Skeletal muscle satellite cell (primary cell): ENCODE results near the gene CELF4.
"Not testable (repeated sequence)": the region's sequence is repeated elsewhere in the genome, so short reads cannot be mapped to it uniquely, and the experiment has no call there.

Source experiments
- H3K27me3 ChIP-seq: 2 replicates; pipeline ENCODE4 v1.7.0; 2013; ENCODE audit warnings: low read length; ENCODE audit not compliant: control insufficient read depth, insufficient read depth
- H3K36me3 ChIP-seq: 2 replicates; pipeline ENCODE4 v1.7.0; 2013; ENCODE audit warnings: mild to moderate bottlenecking, control low read depth, low read length; ENCODE audit not compliant: insufficient read depth
- H3K4me1 ChIP-seq: 2 replicates; pipeline ENCODE4 v1.7.0; 2013; ENCODE audit warnings: low read length; ENCODE audit not compliant: control insufficient read depth, insufficient read depth
- H3K4me2 ChIP-seq: 2 replicates; pipeline ENCODE4 v1.7.0; 2013; ENCODE audit warnings: mild to moderate bottlenecking, low read length
- H3K4me3 ChIP-seq: 2 replicates; pipeline ENCODE4 v1.7.0; 2013; ENCODE audit warnings: low read length
- H3K9ac ChIP-seq: 2 replicates; pipeline ENCODE4 v1.7.0; 2013; ENCODE audit warnings: mild to moderate bottlenecking, low read depth, low read length, moderate library complexity
- H3K9me3 ChIP-seq: replicated peaks from 2 replicates; pipeline ENCODE4 v1.7.0; 2013; ENCODE audit warnings: mild to moderate bottlenecking, control low read depth, low read length

The CELF4 gene

DNA sequence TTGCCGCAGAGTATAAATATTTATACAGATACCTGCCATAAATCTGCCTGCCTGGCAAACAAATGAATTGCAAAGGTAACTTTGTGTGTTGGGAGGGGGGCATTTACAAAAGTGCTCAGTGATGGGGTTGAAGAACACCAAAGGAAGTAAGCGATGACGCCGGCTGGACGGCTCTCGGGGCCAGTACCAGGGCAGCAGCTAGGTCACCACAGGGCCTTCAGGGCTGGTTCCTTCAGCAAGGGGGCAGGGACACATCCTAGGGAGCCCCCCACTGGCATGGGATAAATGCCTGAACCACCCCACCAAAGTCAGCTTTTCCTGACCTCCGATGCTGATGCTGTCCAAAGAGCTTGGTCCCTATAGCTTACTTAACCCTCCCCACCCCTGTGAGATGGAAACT lies 190.4 kb downstream of the CELF4 start:
- H3K9ac ChIP-seq = no peak overlapping the region
- H3K27me3 ChIP-seq = peaks cover 42% of the 10 kb centered on the region
- H3K9me3 ChIP-seq = no peaks in the 10 kb centered on the region
- no peak overlapping the region for H3K4me2 ChIP-seq
- H3K4me1 ChIP-seq = no peaks in the 10 kb centered on the region
- H3K36me3 ChIP-seq = no peaks in the 10 kb centered on the region
- no peak overlapping the region for H3K4me3 ChIP-seq

DNA sequence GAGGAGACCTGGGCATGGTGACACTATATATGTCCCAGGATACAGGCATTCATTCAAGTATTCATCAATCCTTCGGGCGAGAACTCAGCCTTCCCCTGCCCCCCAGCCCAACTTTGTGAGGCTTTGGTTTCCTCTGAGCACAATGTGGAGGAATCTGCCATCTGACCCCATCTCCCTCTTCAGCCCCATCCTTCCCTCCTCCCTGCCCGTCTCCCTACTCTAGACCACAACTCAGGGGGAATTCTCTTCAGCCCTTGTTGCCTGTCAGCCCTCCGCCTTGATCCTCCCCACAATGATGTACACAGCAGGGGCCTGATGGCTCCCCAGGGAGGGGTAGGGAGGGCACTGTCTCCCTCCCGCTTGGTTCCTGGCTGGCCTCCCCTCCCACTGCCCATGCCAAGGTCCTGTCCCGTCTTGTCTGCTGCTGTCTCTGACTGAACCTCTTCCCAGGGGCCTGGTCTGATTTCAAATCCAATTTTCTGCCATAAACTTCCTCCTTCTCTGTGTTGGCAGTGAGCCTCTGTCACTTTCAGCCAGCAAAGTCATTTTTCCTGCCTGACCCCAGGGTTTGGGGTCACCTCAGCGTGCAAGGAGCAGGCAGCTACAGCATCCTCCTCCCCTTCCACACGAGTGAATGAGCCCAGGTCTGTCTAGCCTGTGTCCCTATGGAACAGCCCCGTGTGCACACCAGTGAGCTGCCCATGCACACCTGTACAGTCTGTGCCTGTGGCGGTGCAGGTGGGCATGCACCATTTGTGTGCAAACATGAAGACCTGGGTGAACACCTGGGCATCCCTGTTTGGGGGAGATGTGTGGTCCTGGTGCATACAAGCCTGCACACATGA lies 197.3 kb downstream of the CELF4 start:
- H3K36me3 ChIP-seq = no peaks in the 10 kb centered on the region
- no peak overlapping the region for H3K4me3 ChIP-seq
- H3K4me1 ChIP-seq = no peaks in the 10 kb centered on the region
- no peak overlapping the region for H3K4me2 ChIP-seq
- no peak overlapping the region for H3K9ac ChIP-seq
- H3K27me3 ChIP-seq = peaks cover 40% of the 10 kb centered on the region
- no peaks in the 10 kb centered on the region for H3K9me3 ChIP-seq

GRCh38 chr18:37364237-37364636 lies 201.4 kb downstream of the CELF4 start:
- H3K9ac ChIP-seq = no peak overlapping the region
- H3K27me3 ChIP-seq = peaks cover 47% of the 10 kb centered on the region
- H3K4me1 ChIP-seq = no peaks in the 10 kb centered on the region

GRCh38 chr18:37362158-37362890 lies 203.3 kb downstream of the CELF4 start:
- Histone ChIP-seq H3K27me3 (peaks cover 47% of the 10 kb centered on the region), H3K36me3 (no peaks in the 10 kb centered on the region), H3K4me1 (no peaks in the 10 kb centered on the region), H3K9ac (no peak overlapping the region), H3K9me3 (no peaks in the 10 kb centered on the region), H3K4me2 (no peak overlapping the region), H3K4me3 (no peak overlapping the region)

More at GRCh38 chr18:37364237-37364636, 201.4 kb downstream of the CELF4 start:
- Histone ChIP-seq H3K4me3 (no peak overlapping the region), H3K36me3 (no peaks in the 10 kb centered on the region), H3K9me3 (no peaks in the 10 kb centered on the region), H3K4me2 (no peak overlapping the region)

DNA sequence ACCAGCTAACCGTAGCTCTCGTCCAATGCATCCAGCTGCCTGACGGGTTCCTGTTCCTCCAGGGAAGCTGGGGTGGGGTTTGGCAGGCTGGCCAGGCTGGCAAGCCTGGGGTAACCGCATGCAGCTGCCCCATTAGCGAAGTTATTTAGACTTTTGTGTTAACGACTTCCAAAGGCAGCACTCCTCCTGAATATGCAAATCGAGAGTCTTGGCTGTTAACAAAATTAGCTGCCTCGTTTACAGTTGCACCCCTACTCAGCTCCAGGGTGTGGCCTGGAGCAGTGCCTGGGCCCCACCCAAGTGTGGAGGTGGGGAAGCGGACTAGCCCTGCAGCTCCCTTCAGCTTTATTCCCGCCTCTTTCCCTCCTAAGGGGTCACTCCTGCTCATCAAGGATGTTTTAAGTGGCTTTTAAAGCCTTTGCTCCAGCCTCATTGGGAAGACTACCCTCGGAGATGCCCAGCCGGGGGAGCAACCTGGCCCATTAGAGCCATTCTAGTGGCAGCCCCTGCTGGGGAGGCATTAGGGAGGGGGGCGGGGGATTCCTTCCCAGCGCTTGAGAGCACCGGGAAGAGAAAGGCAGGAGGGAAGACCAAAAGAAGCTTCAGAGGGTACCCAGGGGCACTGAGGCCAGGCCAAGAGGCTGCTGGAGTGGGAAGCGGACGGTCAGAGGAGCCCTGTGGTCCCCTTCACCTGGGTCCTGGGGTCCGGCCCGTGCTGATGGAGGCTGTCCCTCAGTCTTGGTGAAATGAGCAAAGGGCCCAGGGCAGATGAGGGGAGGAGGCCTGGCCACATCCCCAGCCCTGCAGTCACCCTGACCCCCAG lies 204.1 kb downstream of the CELF4 start:
- Histone ChIP-seq H3K27me3 (peaks cover 53% of the 10 kb centered on the region), H3K4me1 (no peaks in the 10 kb centered on the region)

DNA sequence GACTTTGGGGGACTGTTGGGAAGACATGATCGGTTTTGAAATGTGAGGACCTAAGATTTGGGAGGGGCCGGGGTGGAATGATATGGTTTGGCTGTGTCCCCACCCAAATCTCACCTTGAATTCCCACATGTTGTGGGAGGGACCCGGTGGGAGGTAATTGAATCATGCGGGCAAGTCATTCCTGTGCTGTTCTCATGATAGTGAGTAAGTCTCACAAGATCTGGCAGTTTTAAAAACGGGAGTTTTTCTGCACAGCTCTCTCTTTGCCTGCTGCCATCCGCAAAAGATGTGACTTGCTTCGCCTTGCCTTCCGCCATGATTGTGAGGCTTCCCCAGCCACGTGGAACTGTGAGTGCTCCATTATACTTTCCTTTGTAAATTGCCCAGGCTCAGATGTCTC lies 207.5 kb downstream of the CELF4 start:
- not testable (repeated sequence) for H3K4me3 ChIP-seq, H3K9me3 ChIP-seq, H3K4me1 ChIP-seq, H3K36me3 ChIP-seq, H3K4me2 ChIP-seq, H3K9ac ChIP-seq
- H3K27me3 ChIP-seq = peaks cover 33% of the 10 kb centered on the region

More for the DNA sequence above, 204.1 kb downstream of the CELF4 start:
- H3K9ac ChIP-seq = no peak overlapping the region
- H3K4me2 ChIP-seq = no peak overlapping the region
- H3K36me3 ChIP-seq = no peaks in the 10 kb centered on the region
- H3K4me3 ChIP-seq = no peak overlapping the region
- H3K9me3 ChIP-seq = no peaks in the 10 kb centered on the region

GRCh38 chr18:37355772-37356171 lies 209.8 kb downstream of the CELF4 start:
- Histone ChIP-seq H3K36me3 (no peaks in the 10 kb centered on the region), H3K27me3 (peaks cover 17% of the 10 kb centered on the region), H3K4me1 (no peaks in the 10 kb centered on the region), H3K4me2 (no peak overlapping the region), H3K9me3 (no peaks in the 10 kb centered on the region), H3K4me3 (no peak overlapping the region), H3K9ac (no peak overlapping the region)

DNA sequence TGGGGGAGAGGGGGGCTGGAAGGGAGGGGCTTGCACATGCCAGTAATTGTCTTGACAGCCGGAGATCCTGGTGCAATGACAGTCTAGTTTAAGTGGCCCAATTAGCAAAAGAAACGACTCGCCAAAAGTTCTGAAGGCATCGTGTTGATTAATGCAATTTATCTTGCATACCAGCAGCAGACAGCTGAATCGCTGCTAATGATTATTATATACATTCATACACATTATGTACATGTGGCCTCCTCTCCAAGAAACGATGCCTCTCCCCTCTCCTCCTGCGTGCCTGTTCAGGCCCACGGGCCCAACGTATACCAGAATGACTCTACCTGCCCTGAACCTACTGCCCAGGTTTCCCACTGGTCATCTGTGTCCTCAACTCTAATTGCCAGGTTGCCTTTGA lies 214.5 kb downstream of the CELF4 start:
- Histone ChIP-seq H3K27me3 (peaks cover 24% of the 10 kb centered on the region), H3K9me3 (no peaks in the 10 kb centered on the region), H3K4me1 (no peaks in the 10 kb centered on the region), H3K4me3 (no peak overlapping the region), H3K4me2 (no peak overlapping the region), H3K9ac (no peak overlapping the region), H3K36me3 (no peaks in the 10 kb centered on the region)

DNA sequence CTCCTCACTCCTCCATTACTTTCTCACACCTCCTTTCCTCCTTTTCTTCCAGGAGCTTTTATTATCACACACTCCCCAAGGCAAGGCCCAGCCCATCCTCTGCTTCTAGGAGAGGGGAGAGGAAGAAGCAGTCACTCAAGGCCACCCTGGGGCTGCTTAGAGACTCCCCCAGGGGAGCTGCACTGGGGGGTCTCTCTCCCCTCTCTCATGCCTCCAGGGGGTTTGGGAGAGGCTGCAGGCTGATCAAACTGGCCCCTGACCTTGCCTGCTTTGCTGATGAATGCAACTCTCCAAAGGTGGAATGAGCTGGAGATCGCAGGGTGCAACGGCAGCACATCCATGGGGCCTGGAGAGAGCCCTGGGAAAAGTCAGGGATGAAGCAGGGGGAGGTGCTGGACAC lies 216.9 kb downstream of the CELF4 start:
- peaks cover 38% of the 10 kb centered on the region for H3K27me3 ChIP-seq
- H3K4me2 ChIP-seq = no peak overlapping the region
- H3K4me3 ChIP-seq = no peak overlapping the region
- H3K36me3 ChIP-seq = no peaks in the 10 kb centered on the region
- H3K9ac ChIP-seq = no peak overlapping the region
- H3K9me3 ChIP-seq = no peaks in the 10 kb centered on the region
- no peaks in the 10 kb centered on the region for H3K4me1 ChIP-seq

DNA sequence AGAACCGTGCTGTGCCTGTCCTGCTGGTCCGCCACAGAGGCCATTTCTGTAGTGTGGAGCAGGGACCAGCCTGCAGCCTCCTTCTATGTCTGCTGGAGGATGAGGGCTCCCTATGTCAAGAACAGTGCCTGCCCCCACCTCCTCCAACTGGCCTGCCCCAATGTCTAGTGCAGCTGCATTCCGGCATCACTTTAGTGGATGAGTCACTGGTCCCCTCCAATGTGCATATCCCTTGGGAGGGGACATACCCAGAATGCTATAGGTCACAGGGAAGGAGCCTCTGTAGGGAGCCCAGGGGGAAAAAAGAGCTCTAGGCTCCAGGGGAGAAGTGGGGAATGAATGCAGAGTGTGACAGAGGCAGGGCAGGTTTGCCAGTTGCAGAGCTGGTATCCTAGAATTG lies 219.6 kb downstream of the CELF4 start:
- H3K4me1 ChIP-seq = no peaks in the 10 kb centered on the region
- H3K36me3 ChIP-seq = no peaks in the 10 kb centered on the region
- H3K27me3 ChIP-seq = peaks cover 42% of the 10 kb centered on the region
- H3K9me3 ChIP-seq = no peaks in the 10 kb centered on the region
- no peak overlapping the region for H3K9ac ChIP-seq
- no peak overlapping the region for H3K4me3 ChIP-seq
- H3K4me2 ChIP-seq = no peak overlapping the region

- Histone ChIP-seq H3K4me3 (no peak overlapping the region), H3K4me2 (no peak overlapping the region), H3K27me3 (peaks cover 37% of the 10 kb centered on the region), H3K4me1 (no peaks in the 10 kb centered on the region), H3K9ac (no peak overlapping the region), H3K36me3 (no peaks in the 10 kb centered on the region), H3K9me3 (no peaks in the 10 kb centered on the region)
Measured at GRCh38 chr18:37343542-37343851, 222.1 kb downstream of the CELF4 start.
